Neuronal stem cell (in vitro differentiated cells): Measurements from ENCODE around the gene RND3.
A peak's percentile ranks its signal among the peaks of the same experiment; 100 is the strongest.

Experiments used
- DNase-seq: peaks from one replicate; pipeline ENCODE4 v3.0.0-alpha.2; 2013; ENCODE audit warnings: low spot score
- H2AFZ ChIP-seq: one replicate; pipeline ENCODE4 v1.6.1; 2013; ENCODE audit warnings: mild to moderate bottlenecking, low read length, inconsistent platforms
- H2AK5ac ChIP-seq: 2 replicates; pipeline ENCODE4 v1.6.1; 2013; ENCODE audit warnings: low read depth, mild to moderate bottlenecking, inconsistent platforms, low read length, moderate library complexity, mixed read lengths
- H2BK120ac ChIP-seq: 2 replicates; pipeline ENCODE4 v1.6.1; 2013; ENCODE audit warnings: low read depth, mild to moderate bottlenecking, inconsistent platforms, low read length, moderate library complexity, mixed read lengths
- H2BK12ac ChIP-seq: one replicate; pipeline ENCODE4 v1.6.1; 2013; ENCODE audit warnings: low read length, inconsistent platforms
- H2BK15ac ChIP-seq: 2 replicates; pipeline ENCODE4 v1.6.1; 2013; ENCODE audit warnings: mild to moderate bottlenecking, low read length, inconsistent platforms, mixed read lengths
- H2BK5ac ChIP-seq: one replicate; pipeline ENCODE4 v1.6.1; 2013; ENCODE audit warnings: inconsistent platforms, mild to moderate bottlenecking, low read length, moderate library complexity
- H3K14ac ChIP-seq: one replicate; pipeline ENCODE4 v1.6.1; 2013; ENCODE audit warnings: low read length, inconsistent platforms
- H3K18ac ChIP-seq: 2 replicates; pipeline ENCODE4 v1.6.1; 2013; ENCODE audit warnings: low read length, inconsistent platforms
- H3K23ac ChIP-seq: 2 replicates; pipeline ENCODE4 v1.6.1; 2013; ENCODE audit warnings: low read depth, mild to moderate bottlenecking, mixed read lengths, low read length, inconsistent platforms; ENCODE audit not compliant: poor library complexity
- H3K27ac ChIP-seq: replicated peaks from 3 replicates; pipeline ENCODE4 v1.5.1; 2013; ENCODE audit warnings: low read length, inconsistent platforms
- H3K27me3 ChIP-seq, 3 experiments: 2 replicates each; pipeline ENCODE4 v1.6.1; 2013; ENCODE audit warnings: low read length in 3 of 3, mild to moderate bottlenecking in 2 of 3, inconsistent platforms in 1 of 3, low read depth in 1 of 3, mixed read lengths in 1 of 3, moderate library complexity in 1 of 3; ENCODE audit not compliant: control insufficient read depth in 3 of 3, insufficient read depth in 3 of 3
- H3K36me3 ChIP-seq, 2 donors: replicated peaks in 1 of 2; 2 replicates each; pipeline ENCODE4 v1.6.1; 2013; ENCODE audit warnings: low read length in 2 of 2; ENCODE audit not compliant: control insufficient read depth in 2 of 2, insufficient read depth in 2 of 2
- H3K4ac ChIP-seq: 2 replicates; pipeline ENCODE4 v1.6.1; 2013; ENCODE audit warnings: inconsistent platforms, mild to moderate bottlenecking, low read length, moderate library complexity
- H3K4me1 ChIP-seq, 2 donors: 1 replicate in 1 of 2; 2 replicates in 1 of 2; pipeline ENCODE4 v1.6.1; 2013; ENCODE audit warnings: low read length in 2 of 2, low read depth in 1 of 2; ENCODE audit not compliant: control insufficient read depth in 2 of 2, insufficient read depth in 1 of 2
- H3K4me2 ChIP-seq: one replicate; pipeline ENCODE4 v1.6.1; 2013; ENCODE audit warnings: mild to moderate bottlenecking, low read length, inconsistent platforms; ENCODE audit not compliant: insufficient read depth, poor library complexity, severe bottlenecking
- H3K4me3 ChIP-seq, 2 donors: 2 replicates each; pipeline ENCODE4 v1.5.1; 2013; ENCODE audit warnings: low read length in 2 of 2, mild to moderate bottlenecking in 2 of 2, inconsistent platforms in 1 of 2, moderate library complexity in 1 of 2
- H3K79me1 ChIP-seq: one replicate; pipeline ENCODE4 v1.6.1; 2013; ENCODE audit warnings: low read depth, mild to moderate bottlenecking, inconsistent platforms, low read length, moderate library complexity
- H3K9ac ChIP-seq: one replicate; pipeline ENCODE4 v1.6.1; 2013; ENCODE audit warnings: mild to moderate bottlenecking, low read depth, low read length, inconsistent platforms; ENCODE audit not compliant: poor library complexity
- H3K9me3 ChIP-seq, 2 donors: replicated peaks in 1 of 2; 2 replicates each; pipeline versions ENCODE3 to v1.6.1; 2013; ENCODE audit warnings: low read length in 2 of 2, mild to moderate bottlenecking in 2 of 2, inconsistent platforms in 1 of 2, low read depth in 1 of 2, mixed read lengths in 1 of 2, moderate library complexity in 1 of 2; ENCODE audit not compliant: control insufficient read depth in 2 of 2, insufficient read depth in 1 of 2
- H4K8ac ChIP-seq: one replicate; pipeline ENCODE4 v1.6.1; 2013; ENCODE audit warnings: low read depth, mild to moderate bottlenecking, inconsistent platforms, low read length, moderate library complexity
- H4K91ac ChIP-seq: one replicate; pipeline ENCODE4 v1.6.1; 2013; ENCODE audit warnings: low read length, low read depth, mild to moderate bottlenecking, inconsistent platforms; ENCODE audit not compliant: poor library complexity
- WGBS, 2 donors: extraction: QIAGEN DNeasy Blood & Tissue Kit; methylation state at CpG; one replicate each; pipeline ENCODE4 v1.1.7; 2013; ENCODE audit warnings: missing lambda C conversion rate in 2 of 2, mixed read lengths in 1 of 2; ENCODE audit not compliant: insufficient read length in 2 of 2, insufficient replicate concordance in 1 of 2; ENCODE audit errors: extremely low coverage in 2 of 2; 5-methylcytosine and 5-hydroxymethylcytosine counted together

RND3 gene

GRCh38 chr2:150473767-150474166 lies 13.7 kb downstream of the RND3 start:
- H3K23ac ChIP-seq, result no peak overlapping the region
- H4K91ac ChIP-seq, result no peak overlapping the region
- H2BK12ac ChIP-seq, result no peak overlapping the region
- H3K9ac ChIP-seq, result no peak overlapping the region
- H2AFZ ChIP-seq, result no peak overlapping the region
- no peaks in the 10 kb centered on the region for H3K9me3 ChIP-seq
- H3K4ac ChIP-seq, result no peak overlapping the region
- H3K4me2 ChIP-seq, result no peak overlapping the region
- no peak overlapping the region for H2BK15ac ChIP-seq
- no peaks in the 10 kb centered on the region for H3K27me3 ChIP-seq
- peak overlapping the region; percentile 0 for H3K18ac ChIP-seq
- DNase-seq, result no peak
- H3K27ac ChIP-seq, result no peak overlapping the region
- H3K4me3 ChIP-seq, result no peak overlapping the region
- WGBS, 2 donors, result no CpG with 5 or more reads among the region's 3 CpGs
- H3K14ac ChIP-seq, result no peak overlapping the region
- no peak overlapping the region for H4K8ac ChIP-seq
- H3K4me1 ChIP-seq, result peaks cover 8 to 12% of the 10 kb centered on the region in 2 donors
- H2BK120ac ChIP-seq, result no peak overlapping the region
- no peaks in the 10 kb centered on the region for H3K79me1 ChIP-seq
- H2BK5ac ChIP-seq, result no peak overlapping the region
- no peak overlapping the region for H2AK5ac ChIP-seq
- peaks cover 15 to 96% of the 10 kb centered on the region in 2 donors for H3K36me3 ChIP-seq

DNA sequence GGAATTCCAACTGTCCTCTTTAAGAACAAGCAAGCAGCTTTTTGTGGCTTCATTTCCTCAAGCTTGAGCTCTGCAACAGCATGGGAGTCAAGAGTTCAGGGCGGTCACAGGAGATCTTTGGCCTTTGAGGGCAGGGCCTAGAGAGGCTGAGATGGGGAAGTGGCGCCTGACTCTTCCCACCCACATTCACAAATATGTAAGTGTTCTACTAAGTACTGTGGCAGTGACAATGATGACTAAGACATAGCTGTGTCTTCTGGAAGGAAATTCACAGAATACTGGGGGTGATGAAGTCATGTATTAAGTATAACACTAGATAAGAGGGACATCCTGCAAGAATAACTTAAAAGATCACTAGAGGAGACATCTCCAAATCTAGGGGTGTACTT lies 15.0 kb downstream of the RND3 start:
- Histone ChIP-seq H3K4ac (no peak overlapping the region), H2BK12ac (no peak overlapping the region), H4K91ac (no peak overlapping the region), H3K14ac (no peak overlapping the region), H3K4me3 (no peak overlapping the region), H2BK5ac (no peak overlapping the region), H3K4me2 (no peak overlapping the region), H3K79me1 (no peaks in the 10 kb centered on the region), H2AFZ (no peak overlapping the region), H3K27me3 (no peaks in the 10 kb centered on the region), H3K9me3 (no peaks in the 10 kb centered on the region), H3K9ac (no peak overlapping the region), H2BK15ac (no peak overlapping the region), H2AK5ac (no peak overlapping the region), H3K23ac (no peak overlapping the region), H3K18ac (no peak overlapping the region), H3K4me1 (peaks cover under 1 to 10% of the 10 kb centered on the region in 2 donors), H3K36me3 (peaks cover 15 to 99% of the 10 kb centered on the region in 2 donors), H2BK120ac (no peak overlapping the region), H3K27ac (no peak overlapping the region), H4K8ac (no peak overlapping the region)
- no peak for DNase-seq
- WGBS, 2 donors, result no CpG with 5 or more reads among the region's 2 CpGs

DNA sequence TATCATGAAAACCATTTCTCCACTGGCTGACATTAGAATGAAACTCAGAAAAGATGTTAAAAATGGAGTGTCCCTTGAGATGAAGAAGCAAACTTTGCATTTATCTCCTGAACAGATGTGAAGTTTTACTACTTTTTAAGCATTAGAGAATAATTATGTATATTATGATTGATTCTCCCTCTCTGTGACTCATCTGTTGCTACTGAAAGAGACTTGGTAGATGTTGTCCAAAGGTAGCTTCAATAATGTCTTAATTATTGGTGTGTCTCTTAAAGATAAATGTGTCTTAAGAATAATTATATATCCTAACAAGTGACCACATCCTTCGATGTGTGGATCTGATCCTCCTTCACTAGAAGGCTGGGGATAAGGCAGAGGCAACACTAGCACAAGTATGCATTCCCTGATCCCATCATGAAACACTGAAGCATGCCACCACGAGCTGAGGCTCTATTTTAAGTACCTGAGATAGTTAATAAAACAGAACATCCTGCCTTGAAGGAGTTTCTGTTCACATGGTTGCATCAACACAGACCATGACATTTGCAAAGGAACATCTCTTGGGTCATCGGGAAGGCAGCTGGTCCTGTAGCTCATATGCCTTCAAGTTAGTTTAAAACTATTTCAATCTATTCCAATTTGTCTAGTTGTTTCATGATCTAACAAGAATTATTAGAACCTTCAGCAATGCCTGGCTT lies 15.5 kb downstream of the RND3 start:
- Histone ChIP-seq H3K4me2 (no peak overlapping the region), H4K8ac (no peak overlapping the region), H4K91ac (no peak overlapping the region), H2BK15ac (no peak overlapping the region), H2BK12ac (no peak overlapping the region), H3K4me3 (no peak overlapping the region), H3K27me3 (no peaks in the 10 kb centered on the region), H2AFZ (no peak overlapping the region), H2BK120ac (no peak overlapping the region), H3K9me3 (no peaks in the 10 kb centered on the region), H2BK5ac (no peak overlapping the region), H3K4me1 (peaks cover 0 to 6% of the 10 kb centered on the region in 2 donors), H3K4ac (no peak overlapping the region), H3K9ac (no peak overlapping the region), H3K79me1 (no peaks in the 10 kb centered on the region), H3K18ac (no peak overlapping the region), H3K14ac (no peak overlapping the region), H3K36me3 (peaks cover 15 to 98% of the 10 kb centered on the region in 2 donors), H2AK5ac (no peak overlapping the region), H3K23ac (no peak overlapping the region), H3K27ac (no peak overlapping the region)
- no CpG with 5 or more reads among the region's 3 CpGs for WGBS, 2 donors
- no peak for DNase-seq

- H2BK5ac ChIP-seq, result no peak overlapping the region
- no peak overlapping the region for H3K27ac ChIP-seq
- H4K8ac ChIP-seq, result no peak overlapping the region
- H3K14ac ChIP-seq, result no peak overlapping the region
- H3K4ac ChIP-seq, result no peak overlapping the region
- H4K91ac ChIP-seq, result no peak overlapping the region
- no peak overlapping the region for H3K9ac ChIP-seq
- H3K18ac ChIP-seq, result no peak overlapping the region
- no peak overlapping the region for H2BK12ac ChIP-seq
- no peak overlapping the region for H2BK120ac ChIP-seq
- H2AFZ ChIP-seq, result no peak overlapping the region
- H3K36me3 ChIP-seq, result peaks cover 15 to 83% of the 10 kb centered on the region in 2 donors
- no peak overlapping the region for H2AK5ac ChIP-seq
- no CpG with 5 or more reads among the region's 5 CpGs for whole genome bisulfite sequencing, 2 donors
- no peak overlapping the region for H3K4me3 ChIP-seq
- no peaks in the 10 kb centered on the region for H3K79me1 ChIP-seq
- peaks cover 0 to 2% of the 10 kb centered on the region in 2 donors for H3K4me1 ChIP-seq
- no peaks in the 10 kb centered on the region for H3K9me3 ChIP-seq
- no peaks in the 10 kb centered on the region for H3K27me3 ChIP-seq
- H3K4me2 ChIP-seq, result no peak overlapping the region
- H2BK15ac ChIP-seq, result no peak overlapping the region
- DNase-seq, result no peak
- H3K23ac ChIP-seq, result no peak overlapping the region
Observed at GRCh38 chr2:150470435-150470834, 17.0 kb downstream of the RND3 start.
